GM12878 (cell line): ENCODE data around the gene CD86. TPM values are rescaled to one million over a fixed set of nuclear protein-coding genes. Genes with fewer than 3 reads are reported as not detected.
A peak's percentile ranks its signal among the peaks of the same experiment; 100 is the strongest.

Source experiments
- ATAC-seq: fragments of 200-7000 bp; cut with Tn5 transposase; 3 replicates; pipeline ENCODE4 v1.9.1; 2020; ENCODE audit warnings: mild to moderate bottlenecking, moderate library complexity
- BruUV-seq: library from RNA; stranded (reverse); fragments of 400-500 nt; replicated peaks from 2 replicates; lab custom pipeline; 2021; lab: Mats Ljungman, UMichigan
- CTCF ChIA-PET: fragments of 300-600 bp; sonication (Branson Sonifier 250); formaldehyde crosslinking; extraction: SDS; loops from one replicate; lab custom pipeline; 2021; ENCODE audit warnings: inconsistent platforms; lab: Yijun Ruan, JAX
- POLR2A ChIA-PET: fragments of 350-600 bp; formaldehyde crosslinking; extraction: SDS; loops from one replicate; lab custom pipeline; 2021; ENCODE audit warnings: inconsistent platforms; lab: Charles Lee
- RAD21 ChIA-PET: fragments of 300-600 bp; sonication (Branson Sonifier 250); formaldehyde crosslinking; loops from one replicate; lab custom pipeline; 2023; ENCODE audit warnings: antibody characterized with exemption; ENCODE audit not compliant: unreplicated experiment; lab: Charles Lee
- SMC1A ChIA-PET: fragments of 300-600 bp; sonication (Branson Sonifier 250); formaldehyde crosslinking; loops from one replicate; lab custom pipeline; 2023; ENCODE audit not compliant: unreplicated experiment, uncharacterized antibody; lab: Charles Lee
- DNase-seq: peaks from one replicate; pipeline ENCODE4 v3.0.0-alpha.2; 2011; ENCODE audit warnings: low read depth, low spot score
- FAIRE-seq: peaks from 3 replicates; lab custom pipeline; 2011; peaks lifted over from hg19 to GRCh38; lab: Jason Lieb, UNC
- H2AFZ ChIP-seq: 2 replicates; pipeline ENCODE4 v1.6.0; 2011; ENCODE audit warnings: low read depth, low read length, control low read depth; ENCODE audit not compliant: control insufficient read depth
- H3K27ac ChIP-seq: 2 replicates; pipeline ENCODE4 v1.5.1; 2011; ENCODE audit warnings: control low read depth; ENCODE audit not compliant: control insufficient read depth, insufficient read depth
- H3K27me3 ChIP-seq, 2 experiments: replicated peaks in 1 of 2; 2 replicates each; pipeline versions ENCODE4 v1.6.0 to v1.6.1; 2011; ENCODE audit warnings: low read length in 1 of 2; ENCODE audit not compliant: control insufficient read depth in 2 of 2, insufficient read depth in 2 of 2
- H3K36me3 ChIP-seq, 2 experiments: 2 replicates each; pipeline ENCODE4 v1.5.1; 2011; ENCODE audit warnings: low read length in 1 of 2; ENCODE audit not compliant: control insufficient read depth in 2 of 2, insufficient read depth in 2 of 2
- H3K4me1 ChIP-seq: 2 replicates; pipeline ENCODE4 v1.6.1; 2011; ENCODE audit warnings: mild to moderate bottlenecking, low read length, moderate library complexity, mixed read lengths; ENCODE audit not compliant: control insufficient read depth, insufficient read depth
- H3K4me2 ChIP-seq: 2 replicates; pipeline ENCODE4 v1.6.0; 2011; ENCODE audit warnings: control low read depth; ENCODE audit not compliant: control insufficient read depth, insufficient read depth
- H3K4me3 ChIP-seq: fragments of 200-600 bp; sonication (generic); 2 replicates; pipeline ENCODE4 v1.5.1; 2016
- H3K79me2 ChIP-seq: 2 replicates; pipeline ENCODE4 v1.6.0; 2011; ENCODE audit warnings: low read length; ENCODE audit not compliant: control insufficient read depth, insufficient read depth
- H3K9ac ChIP-seq: 2 replicates; pipeline ENCODE4 v1.8.0; 2011; ENCODE audit warnings: low read length, control low read depth, mixed read lengths; ENCODE audit not compliant: control insufficient read depth, insufficient read depth
- H3K9me3 ChIP-seq: replicated peaks from 3 replicates; pipeline ENCODE4 v1.5.1; 2011; ENCODE audit warnings: mild to moderate bottlenecking, low read length; ENCODE audit not compliant: control insufficient read depth, insufficient read depth
- H4K20me1 ChIP-seq: 2 replicates; pipeline ENCODE4 v1.6.0; 2011; ENCODE audit not compliant: control insufficient read depth, insufficient read depth
- ASH2L ChIP-seq: fragments of 300-600, 200-600 bp; sonication (generic); IDR thresholded peaks from 2 replicates; pipeline ENCODE4 v1.6.1; 2017; ENCODE audit warnings: low read depth, mild to moderate bottlenecking, borderline replicate concordance
- CHD2 ChIP-seq: IDR thresholded peaks from 2 replicates; pipeline ENCODE4 v1.6.1; 2011; ENCODE audit warnings: low read depth, low read length, improper control_type of control experiment, borderline replicate concordance
- CREM ChIP-seq: IDR thresholded peaks from 2 replicates; pipeline ENCODE4 v1.6.1; 2014; ENCODE audit warnings: antibody characterized with exemption, low read depth
- PAX8 ChIP-seq: fragments of 450-650 bp; IDR thresholded peaks from 2 replicates; pipeline ENCODE4 v1.6.1; 2017; ENCODE audit warnings: mild to moderate bottlenecking, moderate library complexity
- WGBS: methylation state at CpG from one replicate; pipeline ENCODE4 v1.1.6; 2016; ENCODE audit warnings: low lambda C conversion rate; ENCODE audit not compliant: insufficient replicate concordance, insufficient coverage; ENCODE audit errors: missing lambda C conversion rate; 5-methylcytosine and 5-hydroxymethylcytosine counted together
- in situ Hi-C: fragments of 300-500 bp; cut with MboI; formaldehyde crosslinking; loops from 9 replicates; pipeline ENCODE4 v1.14.3; 2018; ENCODE audit warnings: mixed read lengths
- intact Hi-C: fragments of 100-400 bp; cut with micrococcal nuclease; formaldehyde crosslinking; loops from one replicate; pipeline ENCODE4 v1.14.2; 2022; ENCODE audit not compliant: unreplicated experiment
- polyA plus RNA-seq, 11 experiments: library from polyadenylated mRNA; depleted of rRNA in 4 of 11; unstranded in 6 of 11; stranded (reverse) in 5 of 11; fragments of >200 nt; fragmentation: Nextera tagmentation in 4 of 11; fragmentation: Illumina TruSeq in 1 of 11; extraction: Ambion mirVana in 4 of 11; extraction: Trizol in 1 of 11; gene quantifications; 1 replicate in 1 of 11; 2 replicates in 10 of 11; pipeline versions ENCODE4 v1.2.1 to v1.2.3, GENCODE V29; 2011 to 2016; ENCODE audit warnings: inconsistent platforms in 2 of 11, missing spikeins in 2 of 11, low read depth in 1 of 11
- total RNA-seq, 4 experiments: library from RNA; depleted of rRNA in 3 of 4; stranded (reverse); fragments of >200 nt in 3 of 4; fragmentation: Illumina TruSeq in 1 of 4; extraction: Trizol in 1 of 4; gene quantifications; 2 replicates each; pipeline versions ENCODE4 v1.2.1 to v1.2.3, GENCODE V29; 2013 to 2021
- TF ChIP-seq, protein P1 (sequence below): fragments of 450-650 bp; IDR thresholded peaks from 2 replicates; pipeline ENCODE4 v1.6.1; 2017; ENCODE audit warnings: mild to moderate bottlenecking, moderate library complexity

CD86 gene
- total and polyA plus RNA-seq, 10 of the 15 experiments (the other 5 are each of a cell fraction or from before 2014, with no cell fraction given), result 40.9 to 100 (median 55.5) TPM

DNA sequence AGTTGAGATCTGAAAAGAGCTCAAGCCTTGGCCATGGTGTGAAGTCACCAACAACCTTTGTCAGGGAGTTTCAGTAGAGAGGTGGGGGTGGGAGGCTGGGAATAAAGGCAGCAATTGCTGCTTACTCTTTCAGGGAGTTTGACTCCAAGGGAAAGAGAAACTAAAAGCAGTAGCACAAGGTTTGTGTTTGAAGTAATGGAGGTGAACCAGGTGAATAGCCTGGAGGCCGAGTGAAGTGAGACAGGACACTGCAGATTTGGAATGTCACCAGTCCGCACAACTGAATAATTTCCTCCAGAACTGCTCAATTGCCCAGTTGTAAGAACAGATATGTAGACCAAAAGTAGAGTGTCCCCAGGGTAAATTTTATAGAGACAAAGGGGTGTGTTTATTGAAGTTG lies 44.1 kb downstream of the CD86 start:
- H3K9me3 ChIP-seq, result no peaks in the 10 kb centered on the region; the same call in 2 of the 3 replicates
- SMC1A ChIA-PET, result interaction anchor here (0.6 to 33.7 kb wide), 20 partner anchors 13 to 552 kb away, joined by 3 to 882 read pairs (median 16); partner anchors contain the start of genes CD86 and POLQ
- CTCF ChIA-PET, result interaction anchor here (0.6 to 9.1 kb wide), 12 partner anchors 20 to 287 kb away, joined by 3 to 237 read pairs (median 10); no protein-coding TSS in a partner anchor
- no peak overlapping the region for H3K9ac ChIP-seq
- H3K79me2 ChIP-seq, result peaks cover 10% of the 10 kb centered on the region
- POLR2A ChIA-PET, result interaction anchor here (0.6 to 13.3 kb wide), 10 partner anchors 12 to 489 kb away, joined by 3 to 178 read pairs (median 16); partner anchors contain the start of genes FAM162A, ILDR1 and MIX23
- no peak overlapping the region for H3K4me2 ChIP-seq
- H3K27me3 ChIP-seq, result no peaks in the 10 kb centered on the region
- TF ChIP-seq CHD2, result no peak
- TF ChIP-seq ASH2L, result no peak
- no peak for TF ChIP-seq CREM
- no peak overlapping the region for H3K27ac ChIP-seq
- no peak overlapping the region for H3K4me3 ChIP-seq
- ATAC-seq, result no peak
- no peak overlapping the region for H2AFZ ChIP-seq
- no peak for DNase-seq
- H4K20me1 ChIP-seq, result no peaks in the 10 kb centered on the region
- no peak for FAIRE-seq
- H3K36me3 ChIP-seq, result no peaks in the 10 kb centered on the region
- in situ Hi-C loops, result loop anchor here (5.0 kb wide), 1 partner anchor 552 kb away; the partner anchor contains the start of gene POLQ
- intact Hi-C loops, result loop anchor here (10.0 kb wide), 1 partner anchor 434 kb away; the partner anchor contains the start of gene HCLS1
- WGBS, result 88% methylated on average over 2 of the region's 2 CpGs
- no TSS peak for BruUV-seq
- peaks cover 74% of the 10 kb centered on the region for H3K4me1 ChIP-seq
- RAD21 ChIA-PET, result interaction anchor here (0.7 to 16.0 kb wide), 17 partner anchors 7 to 553 kb away, joined by 3 to 441 read pairs (median 42); partner anchors contain the start of genes CD86 and POLQ

DNA sequence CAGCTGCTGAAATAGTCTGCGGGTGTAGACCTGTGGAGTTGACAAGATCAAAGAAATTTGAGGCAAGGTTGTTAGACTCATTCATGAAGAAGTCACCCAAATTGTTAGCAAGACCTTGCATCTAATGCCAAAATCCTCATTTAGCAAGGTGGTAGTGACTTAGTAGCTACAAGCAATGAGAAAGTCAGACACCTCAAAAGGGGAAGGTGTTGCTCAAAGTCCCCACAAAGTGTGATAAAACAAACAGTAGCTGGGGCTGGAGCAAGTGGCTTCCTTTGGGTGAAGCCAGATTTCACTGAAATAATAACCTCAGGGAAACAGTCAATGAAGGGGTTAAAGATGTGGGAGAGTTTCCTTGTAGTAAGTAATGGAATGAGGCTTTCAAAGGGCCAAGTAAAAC lies 44.9 kb downstream of the CD86 start:
- no peak for FAIRE-seq

More for the DNA sequence above, 44.9 kb downstream of the CD86 start:
- Histone ChIP-seq H3K27ac (0 out of 2 replicates have a peak overlapping the region, but pooled peaks have one; percentile 70), H3K27me3 (no peaks in the 10 kb centered on the region), H3K9ac (no peak overlapping the region), H4K20me1 (no peaks in the 10 kb centered on the region), H3K4me3 (no peak overlapping the region), H3K36me3 (no peaks in the 10 kb centered on the region), H3K79me2 (peaks cover 10% of the 10 kb centered on the region), H3K4me1 (peaks cover 71% of the 10 kb centered on the region), H3K9me3 (no peaks in the 10 kb centered on the region; the same call in 2 of the 3 replicates), H3K4me2 (no peak overlapping the region), H2AFZ (no peak overlapping the region)
- ATAC-seq, result no peak
- TF ChIP-seq, protein P1, sequence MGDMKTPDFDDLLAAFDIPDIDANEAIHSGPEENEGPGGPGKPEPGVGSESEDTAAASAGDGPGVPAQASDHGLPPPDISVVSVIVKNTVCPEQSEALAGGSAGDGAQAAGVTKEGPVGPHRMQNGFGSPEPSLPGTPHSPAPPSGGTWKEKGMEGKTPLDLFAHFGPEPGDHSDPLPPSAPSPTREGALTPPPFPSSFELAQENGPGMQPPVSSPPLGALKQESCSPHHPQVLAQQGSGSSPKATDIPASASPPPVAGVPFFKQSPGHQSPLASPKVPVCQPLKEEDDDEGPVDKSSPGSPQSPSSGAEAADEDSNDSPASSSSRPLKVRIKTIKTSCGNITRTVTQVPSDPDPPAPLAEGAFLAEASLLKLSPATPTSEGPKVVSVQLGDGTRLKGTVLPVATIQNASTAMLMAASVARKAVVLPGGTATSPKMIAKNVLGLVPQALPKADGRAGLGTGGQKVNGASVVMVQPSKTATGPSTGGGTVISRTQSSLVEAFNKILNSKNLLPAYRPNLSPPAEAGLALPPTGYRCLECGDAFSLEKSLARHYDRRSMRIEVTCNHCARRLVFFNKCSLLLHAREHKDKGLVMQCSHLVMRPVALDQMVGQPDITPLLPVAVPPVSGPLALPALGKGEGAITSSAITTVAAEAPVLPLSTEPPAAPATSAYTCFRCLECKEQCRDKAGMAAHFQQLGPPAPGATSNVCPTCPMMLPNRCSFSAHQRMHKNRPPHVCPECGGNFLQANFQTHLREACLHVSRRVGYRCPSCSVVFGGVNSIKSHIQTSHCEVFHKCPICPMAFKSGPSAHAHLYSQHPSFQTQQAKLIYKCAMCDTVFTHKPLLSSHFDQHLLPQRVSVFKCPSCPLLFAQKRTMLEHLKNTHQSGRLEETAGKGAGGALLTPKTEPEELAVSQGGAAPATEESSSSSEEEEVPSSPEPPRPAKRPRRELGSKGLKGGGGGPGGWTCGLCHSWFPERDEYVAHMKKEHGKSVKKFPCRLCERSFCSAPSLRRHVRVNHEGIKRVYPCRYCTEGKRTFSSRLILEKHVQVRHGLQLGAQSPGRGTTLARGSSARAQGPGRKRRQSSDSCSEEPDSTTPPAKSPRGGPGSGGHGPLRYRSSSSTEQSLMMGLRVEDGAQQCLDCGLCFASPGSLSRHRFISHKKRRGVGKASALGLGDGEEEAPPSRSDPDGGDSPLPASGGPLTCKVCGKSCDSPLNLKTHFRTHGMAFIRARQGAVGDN, result 0 out of 2 replicates have a peak, but pooled peaks have one; percentile 14
- no peak for TF ChIP-seq PAX8
- RAD21 ChIA-PET, result interaction anchor here (1.2 to 16.0 kb wide), 26 partner anchors 8 to 553 kb away, joined by 3 to 441 read pairs (median 36); partner anchors contain the start of genes CD86, FAM162A and POLQ
- BruUV-seq, result no TSS peak
- POLR2A ChIA-PET, result interaction anchor here (1.2 to 13.3 kb wide), 13 partner anchors 8 to 283 kb away, joined by 3 to 178 read pairs (median 13); partner anchors contain the start of genes CD86, FAM162A, ILDR1 and MIX23
- no peak for DNase-seq
- CTCF ChIA-PET, result interaction anchor here (0.7 to 9.1 kb wide), 28 partner anchors 8 to 579 kb away, joined by 3 to 237 read pairs (median 10); partner anchors contain the start of gene POLQ
- intact Hi-C loops (loop anchor here (2.0 to 10.0 kb wide), 3 partner anchors 23 to 285 kb away; partner anchors contain the start of genes FAM162A and MIX23), in situ Hi-C loops (loop anchor here (5.0 to 10.0 kb wide), 4 partner anchors 162 to 585 kb away; partner anchors contain the start of gene PARP14)
- SMC1A ChIA-PET, result interaction anchor here (0.6 to 33.7 kb wide), 27 partner anchors 14 to 558 kb away, joined by 3 to 882 read pairs (median 12); partner anchors contain the start of genes CD86, MIX23 and POLQ
- WGBS, result 29% methylated on average over 1 of the region's 1 CpG
